K562 (cell line): Measurements from ENCODE around the gene STMP1. TPM values are rescaled to one million over a fixed set of nuclear protein-coding genes. Genes with fewer than 3 reads are reported as not detected.

Source experiments
- ATAC-seq: fragments of 200-7000 bp; cut with Tn5 transposase; 3 replicates; pipeline ENCODE4 v1.9.1; 2020; ENCODE audit warnings: moderate library complexity
- BruUV-seq: library from RNA; stranded (reverse); fragments of 400-500 nt; replicated peaks from 2 replicates; lab custom pipeline; 2021; lab: Mats Ljungman, UMichigan
- CTCF ChIA-PET: fragments of 300-600 bp; formaldehyde crosslinking; extraction: SDS; loops from one replicate; lab custom pipeline; 2021; ENCODE audit warnings: low intra/inter-chr PET ratio; lab: Yijun Ruan, JAX
- POLR2A ChIA-PET: fragments of 300-600, 350-650 bp; sonication (Branson Sonifier 250); formaldehyde crosslinking; extraction: SDS; loops from one replicate; lab custom pipeline; 2021; ENCODE audit warnings: antibody characterized with exemption, inconsistent platforms; lab: Yijun Ruan, JAX
- DNase-seq, 4 experiments: peaks; one replicate each; pipeline versions ENCODE4 v3.0.0 to v3.0.0-alpha.2; 2011 to 2018; ENCODE audit warnings: low spot score in 3 of 4, mixed read lengths in 3 of 4; ENCODE audit errors: extremely low read depth in 1 of 4
- FAIRE-seq: peaks from 2 replicates; lab custom pipeline; 2011; peaks lifted over from hg19 to GRCh38; lab: Jason Lieb, UNC
- H2AFZ ChIP-seq: 2 replicates; pipeline ENCODE4 v1.6.0; 2011; ENCODE audit warnings: low read depth, low read length, control low read depth, inconsistent platforms
- H3K27ac ChIP-seq: fragments of 200-600 bp; 3 replicates; pipeline ENCODE4 v1.8.0; 2011; ENCODE audit warnings: low read depth, mild to moderate bottlenecking, control low read depth, inconsistent platforms, low read length, moderate library complexity, mixed read lengths; ENCODE audit errors: extremely low read depth
- H3K27me3 ChIP-seq, 2 experiments: fragments of 300-600 bp in 1 of 2; 2 replicates in 1 of 2; 3 replicates in 1 of 2; pipeline versions ENCODE4 v1.6.0 to v1.8.0; 2011; ENCODE audit warnings: inconsistent platforms in 2 of 2, low read length in 2 of 2, mild to moderate bottlenecking in 1 of 2, mixed read lengths in 1 of 2, moderate library complexity in 1 of 2; ENCODE audit not compliant: control insufficient read depth in 2 of 2, insufficient read depth in 2 of 2
- H3K36me3 ChIP-seq: fragments of 300-600 bp; 3 replicates; pipeline ENCODE4 v1.8.0; 2011; ENCODE audit warnings: mild to moderate bottlenecking, low read length, inconsistent platforms; ENCODE audit not compliant: control insufficient read depth, insufficient read depth
- H3K4me1 ChIP-seq, 2 experiments: fragments of 200-600 bp in 1 of 2; replicated peaks in 1 of 2; 2 replicates in 1 of 2; 3 replicates in 1 of 2; pipeline versions ENCODE4 v1.5.1 to v1.8.0; 2011; ENCODE audit warnings: inconsistent platforms in 2 of 2, low read length in 2 of 2, mild to moderate bottlenecking in 1 of 2, mixed read lengths in 1 of 2, moderate library complexity in 1 of 2; ENCODE audit not compliant: control insufficient read depth in 2 of 2, insufficient read depth in 2 of 2
- H3K4me2 ChIP-seq: 2 replicates; pipeline ENCODE4 v1.6.1; 2011; ENCODE audit warnings: low read length, control low read depth, inconsistent platforms, mixed read lengths; ENCODE audit not compliant: insufficient read depth
- H3K4me3 ChIP-seq: fragments of 200-600 bp; sonication (generic), shearing (Covaris generic); 2 replicates; pipeline ENCODE4 v1.5.1; 2016; ENCODE audit warnings: control low read depth, inconsistent platforms
- H3K79me2 ChIP-seq: fragments of 200-600 bp; 3 replicates; pipeline ENCODE4 v1.8.0; 2011; ENCODE audit warnings: low read length, inconsistent platforms; ENCODE audit not compliant: control insufficient read depth, insufficient read depth
- H3K9ac ChIP-seq, 2 experiments: 2 replicates each; pipeline versions ENCODE4 v1.6.0 to v1.6.1; 2011; ENCODE audit warnings: low read depth in 2 of 2, low read length in 2 of 2, control low read depth in 1 of 2, inconsistent platforms in 1 of 2, mild to moderate bottlenecking in 1 of 2, mixed read lengths in 1 of 2; ENCODE audit not compliant: insufficient read depth in 1 of 2
- H3K9me1 ChIP-seq: one replicate; pipeline ENCODE4 v1.6.0; 2011; ENCODE audit warnings: inconsistent platforms, mild to moderate bottlenecking, low read length, moderate library complexity; ENCODE audit not compliant: control insufficient read depth, insufficient read depth
- H3K9me3 ChIP-seq: replicated peaks from 2 replicates; pipeline ENCODE4 v1.5.1; 2011; ENCODE audit warnings: low read depth, low read length, inconsistent platforms; ENCODE audit not compliant: control insufficient read depth, insufficient read depth
- H4K20me1 ChIP-seq: replicated peaks from 2 replicates; pipeline ENCODE4 v1.6.1; 2011; ENCODE audit warnings: low read length, inconsistent platforms, mixed read lengths; ENCODE audit not compliant: control insufficient read depth, insufficient read depth
- ADNP ChIP-seq: fragments of 200-800 bp; sonication (Bioruptor generic); IDR thresholded peaks from 2 replicates; pipeline ENCODE4 v1.6.1; 2016; ENCODE audit warnings: missing genetic modification characterization, missing compliant biosample characterization
- CBX1 ChIP-seq: sonication (generic); IDR thresholded peaks from 2 replicates; pipeline ENCODE4 v1.6.1; 2016; ENCODE audit warnings: antibody characterized with exemption, low read depth, mild to moderate bottlenecking
- PML ChIP-seq: IDR thresholded peaks from 2 replicates; pipeline ENCODE4 v1.6.1; 2012; ENCODE audit warnings: low read length, inconsistent platforms
- PRPF4 ChIP-seq: fragments of 200-400 bp; formaldehyde crosslinking; IDR thresholded peaks from one replicate; pipeline ENCODE4 v1.6.1; 2017; ENCODE audit warnings: low read length, low read depth, mild to moderate bottlenecking; ENCODE audit not compliant: insufficient read depth, poor library complexity, severe bottlenecking
- SRSF3 ChIP-seq: fragments of 200-400 bp; formaldehyde crosslinking; IDR thresholded peaks from 2 replicates; pipeline ENCODE4 v1.6.1; 2016; ENCODE audit warnings: mild to moderate bottlenecking, low read length, moderate library complexity; ENCODE audit not compliant: insufficient read depth
- TSC22D4 ChIP-seq: fragments of 450-650 bp; IDR thresholded peaks from 2 replicates; pipeline ENCODE4 v1.6.1; 2016; ENCODE audit warnings: missing genetic modification characterization, missing biosample characterization, control low read depth
- ZNF253 ChIP-seq: fragments of 250-450 bp; sonication (Bioruptor Pico); conservative IDR thresholded peaks from 2 replicates; pipeline ENCODE4 v1.6.1; 2021; ENCODE audit warnings: mild to moderate bottlenecking
- WGBS: fragments of 100-300 bp; shearing (Covaris generic); methylation state at CpG from one replicate; pipeline ENCODE4 v1.1.6; 2016; ENCODE audit warnings: low coverage, mixed read lengths; ENCODE audit not compliant: insufficient coverage; ENCODE audit errors: missing lambda C conversion rate; 5-methylcytosine and 5-hydroxymethylcytosine counted together
- in situ Hi-C: fragments of 300-500 bp; cut with MboI; formaldehyde crosslinking; loops from 4 replicates; pipeline ENCODE4 v1.15.0; 2018; ENCODE audit warnings: inconsistent platforms, mixed read lengths
- intact Hi-C: fragments of 100-400 bp; cut with micrococcal nuclease; formaldehyde crosslinking; loops from 2 replicates; pipeline ENCODE4 v1.14.2; 2022
- polyA plus RNA-seq, 8 experiments: library from polyadenylated mRNA; depleted of rRNA in 4 of 8; stranded (reverse) in 5 of 8; unstranded in 3 of 8; fragments of >200 nt; fragmentation: Nextera tagmentation in 2 of 8; fragmentation: Illumina TruSeq in 1 of 8; extraction: Ambion mirVana in 2 of 8; extraction: Trizol in 1 of 8; gene quantifications; 2 replicates each; pipeline versions ENCODE4 v1.2.1 to v1.2.3, GENCODE V29; 2011 to 2014; ENCODE audit warnings: inconsistent platforms in 1 of 8, missing spikeins in 1 of 8
- total RNA-seq, 7 experiments: library from RNA; depleted of rRNA in 6 of 7; stranded (reverse); fragments of >200 nt in 6 of 7; fragmentation: Illumina TruSeq in 2 of 7; extraction: Trizol in 2 of 7; gene quantifications; 2 replicates each; pipeline versions ENCODE4 v1.2.1 to v1.2.3, GENCODE V29; 2011 to 2021; ENCODE audit warnings: low replicate concordance in 1 of 7
- TF ChIP-seq, protein P1 (sequence below): fragments of 450-650 bp; formaldehyde crosslinking; IDR thresholded peaks from 2 replicates; pipeline ENCODE4 v1.4.0; 2022; ENCODE audit warnings: missing genetic modification characterization
- TF ChIP-seq, protein P2 (sequence below): fragments of 250-450 bp; sonication (Bioruptor Pico); IDR thresholded peaks from 2 replicates; pipeline ENCODE4 v1.5.1; 2021; ENCODE audit warnings: mild to moderate bottlenecking
- TF ChIP-seq, protein P3 (sequence below): fragments of 450-650 bp; IDR thresholded peaks from 2 replicates; pipeline ENCODE4 v1.7.1; 2018; ENCODE audit warnings: mild to moderate bottlenecking, low read depth; ENCODE audit not compliant: partially characterized antibody
- TF ChIP-seq, protein P4 (sequence below): fragments of 250-450 bp; sonication (Bioruptor Pico); IDR thresholded peaks from 2 replicates; pipeline ENCODE4 v1.4.0; 2020; ENCODE audit warnings: mild to moderate bottlenecking, moderate library complexity, borderline replicate concordance

The STMP1 gene
- total and polyA plus RNA-seq, 9 of the 15 experiments (the other 6 are each of a cell fraction or from before 2014, with no cell fraction given) = 10.6 to 249 (median 56.8) TPM

DNA sequence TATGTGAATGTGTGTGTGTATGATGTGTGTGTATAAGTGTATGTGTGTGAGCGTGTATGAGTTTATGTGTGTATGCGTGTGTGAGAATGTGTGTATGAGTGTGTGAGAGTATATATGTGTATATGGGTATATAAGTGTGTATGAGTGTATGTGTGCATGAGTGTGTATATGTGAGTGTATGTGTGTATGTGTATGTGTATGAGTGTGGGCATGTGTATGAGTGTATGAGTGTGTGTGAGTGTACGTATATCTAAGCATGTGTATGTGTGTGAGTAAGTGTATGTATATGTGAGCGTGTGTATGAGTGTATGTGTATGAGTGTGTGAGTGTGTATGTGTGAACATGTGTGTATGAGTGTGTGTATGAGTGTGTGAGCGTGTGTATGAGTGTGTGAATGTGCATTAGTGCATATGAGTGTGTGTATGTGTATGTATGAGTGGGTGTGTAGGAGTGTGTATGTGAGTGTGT is 52.8 kb downstream of the STMP1 start (continued):
- TF ChIP-seq, protein P1, sequence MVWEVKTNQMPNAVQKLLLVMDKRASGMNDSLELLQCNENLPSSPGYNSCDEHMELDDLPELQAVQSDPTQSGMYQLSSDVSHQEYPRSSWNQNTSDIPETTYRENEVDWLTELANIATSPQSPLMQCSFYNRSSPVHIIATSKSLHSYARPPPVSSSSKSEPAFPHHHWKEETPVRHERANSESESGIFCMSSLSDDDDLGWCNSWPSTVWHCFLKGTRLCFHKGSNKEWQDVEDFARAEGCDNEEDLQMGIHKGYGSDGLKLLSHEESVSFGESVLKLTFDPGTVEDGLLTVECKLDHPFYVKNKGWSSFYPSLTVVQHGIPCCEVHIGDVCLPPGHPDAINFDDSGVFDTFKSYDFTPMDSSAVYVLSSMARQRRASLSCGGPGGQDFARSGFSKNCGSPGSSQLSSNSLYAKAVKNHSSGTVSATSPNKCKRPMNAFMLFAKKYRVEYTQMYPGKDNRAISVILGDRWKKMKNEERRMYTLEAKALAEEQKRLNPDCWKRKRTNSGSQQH (CRISPR knock-in tag) = peak; percentile 56; the same call in 1 of the 2 replicates

GRCh38 chr7:135715673-135716072 is 53.4 kb downstream of the STMP1 start:
- FAIRE-seq = no peak
- CTCF ChIA-PET = no interaction called here
- no peak overlapping the region for H3K4me3 ChIP-seq
- BruUV-seq = no TSS peak
- TF ChIP-seq, protein P2, sequence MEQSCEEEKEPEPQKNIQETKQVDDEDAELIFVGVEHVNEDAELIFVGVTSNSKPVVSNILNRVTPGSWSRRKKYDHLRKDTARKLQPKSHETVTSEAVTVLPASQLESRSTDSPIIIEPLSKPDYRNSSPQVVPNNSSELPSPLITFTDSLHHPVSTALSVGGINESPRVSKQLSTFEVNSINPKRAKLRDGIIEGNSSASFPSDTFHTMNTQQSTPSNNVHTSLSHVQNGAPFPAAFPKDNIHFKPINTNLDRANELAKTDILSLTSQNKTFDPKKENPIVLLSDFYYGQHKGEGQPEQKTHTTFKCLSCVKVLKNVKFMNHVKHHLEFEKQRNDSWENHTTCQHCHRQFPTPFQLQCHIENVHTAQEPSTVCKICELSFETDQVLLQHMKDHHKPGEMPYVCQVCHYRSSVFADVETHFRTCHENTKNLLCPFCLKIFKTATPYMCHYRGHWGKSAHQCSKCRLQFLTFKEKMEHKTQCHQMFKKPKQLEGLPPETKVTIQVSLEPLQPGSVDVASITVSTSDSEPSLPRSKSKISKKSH (CRISPR knock-in tag) = no peak
- TF ChIP-seq ADNP (tag) = no peak
- TF ChIP-seq PML = no peak
- TF ChIP-seq, protein P3, sequence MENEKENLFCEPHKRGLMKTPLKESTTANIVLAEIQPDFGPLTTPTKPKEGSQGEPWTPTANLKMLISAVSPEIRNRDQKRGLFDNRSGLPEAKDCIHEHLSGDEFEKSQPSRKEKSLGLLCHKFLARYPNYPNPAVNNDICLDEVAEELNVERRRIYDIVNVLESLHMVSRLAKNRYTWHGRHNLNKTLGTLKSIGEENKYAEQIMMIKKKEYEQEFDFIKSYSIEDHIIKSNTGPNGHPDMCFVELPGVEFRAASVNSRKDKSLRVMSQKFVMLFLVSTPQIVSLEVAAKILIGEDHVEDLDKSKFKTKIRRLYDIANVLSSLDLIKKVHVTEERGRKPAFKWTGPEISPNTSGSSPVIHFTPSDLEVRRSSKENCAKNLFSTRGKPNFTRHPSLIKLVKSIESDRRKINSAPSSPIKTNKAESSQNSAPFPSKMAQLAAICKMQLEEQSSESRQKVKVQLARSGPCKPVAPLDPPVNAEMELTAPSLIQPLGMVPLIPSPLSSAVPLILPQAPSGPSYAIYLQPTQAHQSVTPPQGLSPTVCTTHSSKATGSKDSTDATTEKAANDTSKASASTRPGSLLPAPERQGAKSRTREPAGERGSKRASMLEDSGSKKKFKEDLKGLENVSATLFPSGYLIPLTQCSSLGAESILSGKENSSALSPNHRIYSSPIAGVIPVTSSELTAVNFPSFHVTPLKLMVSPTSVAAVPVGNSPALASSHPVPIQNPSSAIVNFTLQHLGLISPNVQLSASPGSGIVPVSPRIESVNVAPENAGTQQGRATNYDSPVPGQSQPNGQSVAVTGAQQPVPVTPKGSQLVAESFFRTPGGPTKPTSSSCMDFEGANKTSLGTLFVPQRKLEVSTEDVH = no peak
- TF ChIP-seq TSC22D4 (tag) = no peak
- TF ChIP-seq, protein P4, sequence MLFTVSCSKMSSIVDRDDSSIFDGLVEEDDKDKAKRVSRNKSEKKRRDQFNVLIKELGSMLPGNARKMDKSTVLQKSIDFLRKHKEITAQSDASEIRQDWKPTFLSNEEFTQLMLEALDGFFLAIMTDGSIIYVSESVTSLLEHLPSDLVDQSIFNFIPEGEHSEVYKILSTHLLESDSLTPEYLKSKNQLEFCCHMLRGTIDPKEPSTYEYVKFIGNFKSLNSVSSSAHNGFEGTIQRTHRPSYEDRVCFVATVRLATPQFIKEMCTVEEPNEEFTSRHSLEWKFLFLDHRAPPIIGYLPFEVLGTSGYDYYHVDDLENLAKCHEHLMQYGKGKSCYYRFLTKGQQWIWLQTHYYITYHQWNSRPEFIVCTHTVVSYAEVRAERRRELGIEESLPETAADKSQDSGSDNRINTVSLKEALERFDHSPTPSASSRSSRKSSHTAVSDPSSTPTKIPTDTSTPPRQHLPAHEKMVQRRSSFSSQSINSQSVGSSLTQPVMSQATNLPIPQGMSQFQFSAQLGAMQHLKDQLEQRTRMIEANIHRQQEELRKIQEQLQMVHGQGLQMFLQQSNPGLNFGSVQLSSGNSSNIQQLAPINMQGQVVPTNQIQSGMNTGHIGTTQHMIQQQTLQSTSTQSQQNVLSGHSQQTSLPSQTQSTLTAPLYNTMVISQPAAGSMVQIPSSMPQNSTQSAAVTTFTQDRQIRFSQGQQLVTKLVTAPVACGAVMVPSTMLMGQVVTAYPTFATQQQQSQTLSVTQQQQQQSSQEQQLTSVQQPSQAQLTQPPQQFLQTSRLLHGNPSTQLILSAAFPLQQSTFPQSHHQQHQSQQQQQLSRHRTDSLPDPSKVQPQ = no peak
- no peak for TF ChIP-seq PRPF4
- TF ChIP-seq ZNF253 (CRISPR knock-in tag) = no peak
- no peak for TF ChIP-seq SRSF3
- TF ChIP-seq CBX1 = no peak
- TF ChIP-seq, all 486 proteins: peak for 0
- POLR2A ChIA-PET = interaction anchor here (0.6 to 1.4 kb wide), 4 partner anchors 10 to 623 kb away, joined by 3 to 4 read pairs (median 3); no protein-coding TSS in a partner anchor
- no peak overlapping the region for H3K4me2 ChIP-seq
- H3K4me1 ChIP-seq = peaks cover under 1 to 6% of the 10 kb centered on the region in 2 experiments; a peak in 4 of 5 replicates
- DNase-seq (no peak), ATAC-seq (no peak)
- 0% methylated on average over 1 of the region's 1 CpG for WGBS
- no peaks in the 10 kb centered on the region for H4K20me1 ChIP-seq
- no peaks in the 10 kb centered on the region for H3K36me3 ChIP-seq
- intact Hi-C loops = no loop called here
- peaks cover 27 to 37% of the 10 kb centered on the region in 2 experiments; a peak in 4 of 5 replicates for H3K27me3 ChIP-seq
- in situ Hi-C loops = no loop called here
- H3K9me1 ChIP-seq = no peaks in the 10 kb centered on the region
- H3K27ac ChIP-seq = no peak overlapping the region
- H3K9me3 ChIP-seq = no peaks in the 10 kb centered on the region
- H3K9ac ChIP-seq = no peak overlapping the region
- no peak overlapping the region for H2AFZ ChIP-seq
- H3K79me2 ChIP-seq = no peaks in the 10 kb centered on the region
